OCI-M1 (cell line): Measurements from ENCODE around the gene ZNF226.
"Not testable (repeated sequence)": the region's sequence is repeated elsewhere in the genome, so short reads cannot be mapped to it uniquely, and the experiment has no call there.

Experiments used
- DNase-seq: peaks from one replicate; lab custom pipeline; 2025; lab: John Stamatoyannopoulos, UW

Gene ZNF226

DNA sequence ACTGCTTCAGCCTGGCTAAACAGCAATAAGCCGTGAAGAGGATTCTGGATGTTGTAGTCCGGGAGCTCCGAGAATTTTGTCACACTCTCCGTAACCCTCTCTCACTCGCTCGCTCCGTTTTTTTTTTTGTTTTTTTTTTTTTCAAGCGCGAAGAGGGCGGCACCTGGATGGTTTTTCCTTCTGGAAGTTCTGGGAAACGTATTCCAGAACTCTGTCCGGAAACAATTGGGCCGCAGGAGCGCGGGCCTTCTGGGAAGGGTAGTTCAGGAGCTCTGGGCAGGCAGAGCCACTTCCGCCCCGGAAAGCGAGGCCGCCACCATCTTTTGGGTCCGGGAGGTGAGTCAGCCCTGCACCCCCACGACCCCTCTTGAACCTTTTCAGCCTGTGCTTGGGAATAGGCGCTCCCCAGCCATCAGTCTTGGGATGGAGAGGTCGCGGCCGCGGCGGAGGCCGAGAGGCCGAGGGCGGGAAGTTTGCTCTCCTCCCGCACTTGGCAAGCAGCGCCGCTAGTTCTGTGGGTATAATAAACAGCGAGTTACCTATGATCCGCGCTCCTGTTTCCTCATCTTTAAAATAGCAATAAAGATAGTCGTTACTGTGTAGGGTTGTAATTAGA is 47.5 kb downstream of the ZNF226 start, which contains the start of gene ZNF227:
Gene ZNF227, plus strand, starts transcription at position 283 of the 616 bp plus-strand sequence. CDS start 5,261 bp downstream, outside the sequence.
- peak; percentile 93 for DNase-seq

DNA sequence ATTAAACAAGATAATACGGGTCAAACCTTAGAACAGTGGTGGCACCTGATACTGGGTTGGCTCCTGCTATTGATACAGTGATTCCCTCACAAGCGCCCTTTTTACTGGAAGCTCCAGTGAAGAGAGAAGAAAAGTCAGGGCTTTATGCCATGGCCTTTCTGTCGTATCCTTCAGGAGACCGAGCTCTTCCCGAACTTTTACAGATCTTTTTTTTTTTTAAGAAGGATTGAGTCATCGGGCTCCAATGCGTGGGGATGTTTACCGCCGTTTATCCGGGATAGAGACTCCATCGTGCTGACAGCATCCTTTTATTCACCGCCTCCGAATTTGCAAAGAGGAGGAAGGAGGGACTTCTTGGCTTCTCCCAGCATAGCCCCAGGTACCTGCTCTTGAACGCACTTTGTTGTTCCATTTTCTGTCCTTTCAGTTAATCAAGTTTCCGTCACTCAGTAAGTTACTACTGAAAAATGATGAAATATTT is 48.0 kb downstream of the ZNF226 start:
- peak; percentile 61 for DNase-seq

DNA sequence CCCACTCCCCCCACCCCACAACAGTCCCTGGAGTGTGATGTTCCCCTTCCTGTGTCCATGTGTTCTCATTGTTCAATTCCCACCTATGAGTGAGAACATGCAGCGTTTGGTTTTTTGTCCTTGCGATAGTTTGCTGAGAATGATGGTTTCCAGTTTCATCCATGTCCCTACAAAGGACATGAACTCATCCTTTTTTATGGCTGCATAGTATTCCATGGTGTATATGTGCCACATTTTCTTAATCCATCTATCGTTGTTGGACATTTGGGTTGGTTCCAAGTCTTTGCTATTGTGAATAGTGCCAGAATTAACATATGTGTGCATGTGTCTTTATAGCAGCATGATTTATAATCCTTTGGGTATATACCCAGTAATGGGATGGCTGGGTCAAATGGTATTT is 55.0 kb downstream of the ZNF226 start:
- not testable (repeated sequence) for DNase-seq

DNA sequence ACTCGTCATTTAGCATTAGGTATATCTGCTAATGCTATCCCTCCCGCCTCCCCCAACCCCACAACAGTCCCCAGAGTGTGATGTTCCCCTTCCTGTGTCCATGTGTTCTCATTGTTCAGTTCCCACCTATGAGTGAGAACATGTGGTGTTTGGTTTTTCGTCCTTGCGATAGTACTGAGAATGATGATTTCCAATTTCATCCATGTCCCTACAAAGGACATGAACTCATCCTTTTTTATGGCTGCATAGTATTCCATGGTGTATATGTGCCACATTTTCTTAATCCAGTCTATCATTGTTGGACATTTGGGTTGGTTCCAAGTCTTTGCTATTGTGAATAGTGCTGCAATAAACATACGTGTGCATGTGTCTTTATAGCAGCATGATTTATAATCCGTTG is 55.9 kb downstream of the ZNF226 start:
- not testable (repeated sequence) for DNase-seq

DNA sequence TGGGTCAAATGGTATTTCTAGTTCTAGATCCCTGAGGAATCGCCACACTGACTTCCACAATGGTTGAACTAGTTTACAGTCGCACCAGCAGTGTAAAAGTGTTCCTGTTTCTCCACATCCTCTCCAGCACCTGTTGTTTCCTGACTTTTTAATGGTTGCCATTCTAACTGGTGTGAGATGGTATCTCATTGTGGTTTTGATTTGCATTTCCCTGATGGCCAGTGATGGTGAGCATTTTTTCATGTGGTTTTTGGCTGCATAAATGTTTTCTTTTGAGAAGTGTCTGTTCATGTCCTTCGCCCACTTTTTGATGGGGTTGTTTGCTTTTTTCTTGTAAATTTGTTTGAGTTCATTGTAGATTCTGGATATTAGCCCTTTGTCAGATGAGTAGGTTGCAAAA is 56.4 kb downstream of the ZNF226 start:
- not testable (repeated sequence) for DNase-seq
